ENCODE measurements around the gene CUBN.
A peak's percentile ranks its signal among the peaks of the same experiment; 100 is the strongest.
"Not testable (repeated sequence)": the region's sequence is repeated elsewhere in the genome, so short reads cannot be mapped to it uniquely, and the experiment has no call there.

CUBN gene

GRCh38 chr10:16857419-16857818 lies 272.2 kb downstream of the CUBN start:
- no peak for DNase-seq

GRCh38 chr10:16856567-16856966 lies 273.0 kb downstream of the CUBN start:
- no peak for DNase-seq

- DNase-seq, result no peak
Measured at GRCh38 chr10:16856092-16856491, 273.5 kb downstream of the CUBN start.

- peak; percentile 3 to 16 for DNase-seq
Measured at GRCh38 chr10:16854623-16855022, 275.0 kb downstream of the CUBN start.

- DNase-seq, result no peak
Measured at GRCh38 chr10:16853809-16854208, 275.8 kb downstream of the CUBN start.

GRCh38 chr10:16853201-16853600 lies 276.4 kb downstream of the CUBN start:
- DNase-seq, result peak; percentile 27 to 43

- no peak for DNase-seq
Measured at GRCh38 chr10:16852624-16853023, 277.0 kb downstream of the CUBN start.

- no peak for DNase-seq
Measured at GRCh38 chr10:16848562-16849154, 281.0 kb downstream of the CUBN start.

GRCh38 chr10:16847644-16848043 lies 282.0 kb downstream of the CUBN start:
- no peak for DNase-seq

GRCh38 chr10:16845248-16845647 lies 284.4 kb downstream of the CUBN start:
- no peak for DNase-seq

- DNase-seq, result peak; percentile 81 to 92
Measured at GRCh38 chr10:16843252-16843870, 286.2 kb downstream of the CUBN start.

GRCh38 chr10:16835228-16835627 lies 294.4 kb downstream of the CUBN start:
- no peak for DNase-seq

GRCh38 chr10:16832351-16833080 lies 297.1 kb downstream of the CUBN start:
- DNase-seq, result no peak

GRCh38 chr10:16828701-16829175 lies 300.9 kb downstream of the CUBN start:
- DNase-seq, result no peak

GRCh38 chr10:16828114-16828568 lies 301.5 kb downstream of the CUBN start:
- peak; percentile 68 to 77 for DNase-seq

- not testable (repeated sequence) for DNase-seq
Measured at GRCh38 chr10:16827474-16827873, 302.1 kb downstream of the CUBN start.

GRCh38 chr10:16822726-16823360 lies 306.8 kb downstream of the CUBN start:
- no peak for DNase-seq

GRCh38 chr10:16822027-16822426 lies 307.6 kb downstream of the CUBN start:
- no peak for DNase-seq

- DNase-seq, result peak; percentile 53 to 58
Measured at GRCh38 chr10:16820421-16820820, 309.2 kb downstream of the CUBN start.

GRCh38 chr10:16820018-16820417 lies 309.6 kb downstream of the CUBN start:
- no peak for DNase-seq

GRCh38 chr10:16819436-16819835 lies 310.2 kb downstream of the CUBN start:
- DNase-seq, result no peak

GRCh38 chr10:16819026-16819425 lies 310.6 kb downstream of the CUBN start:
- no peak for DNase-seq
